Kidney (tissue), 14 donors: ENCODE measurements around the gene GPC4. TPM values are rescaled to one million over a fixed set of nuclear protein-coding genes. Genes with fewer than 3 reads are reported as not detected.

ENCODE experiments used
- DNase-seq, 5 donors: peaks; one replicate each; pipeline ENCODE4 v3.0.0-alpha.2; 2013 to 2020
- FAIRE-seq: peaks from 2 replicates; lab custom pipeline; 2012; peaks lifted over from hg19 to GRCh38; lab: Jason Lieb, UNC
- H3K27ac ChIP-seq, 2 donors: one replicate each; pipeline ENCODE4 v1.7.0; 2013; ENCODE audit warnings: low read depth in 2 of 2, low read length in 2 of 2, inconsistent platforms in 1 of 2
- H3K27me3 ChIP-seq: one replicate; pipeline ENCODE4 v1.7.1; 2013; ENCODE audit warnings: low read length, inconsistent platforms; ENCODE audit not compliant: control insufficient read depth, insufficient read depth
- H3K36me3 ChIP-seq, 3 donors: one replicate each; pipeline versions ENCODE4 v1.7.0 to v1.7.1; 2013; ENCODE audit warnings: low read length in 3 of 3, control low read depth in 1 of 3, inconsistent platforms in 1 of 3; ENCODE audit not compliant: insufficient read depth in 3 of 3, control insufficient read depth in 2 of 3
- H3K4me1 ChIP-seq, 3 donors: one replicate each; pipeline versions ENCODE4 v1.7.0 to v1.7.1; 2013; ENCODE audit warnings: low read length in 3 of 3, inconsistent platforms in 1 of 3, low read depth in 1 of 3; ENCODE audit not compliant: control insufficient read depth in 2 of 3, insufficient read depth in 2 of 3
- H3K4me3 ChIP-seq, 3 donors: one replicate each; pipeline versions ENCODE4 v1.7.0 to v1.8.1; 2013; ENCODE audit warnings: low read length in 3 of 3, control low read depth in 1 of 3, inconsistent platforms in 1 of 3
- H3K9ac ChIP-seq, 3 donors: one replicate each; pipeline versions ENCODE4 v1.7.0 to v1.7.1; 2013; ENCODE audit warnings: low read length in 3 of 3, control low read depth in 1 of 3, inconsistent platforms in 1 of 3
- H3K9me3 ChIP-seq, 3 donors: one replicate each; pipeline versions ENCODE4 v1.7.0 to v1.7.1; 2013; ENCODE audit warnings: low read length in 3 of 3, control low read depth in 1 of 3, inconsistent platforms in 1 of 3; ENCODE audit not compliant: control insufficient read depth in 2 of 3, insufficient read depth in 1 of 3
- CTCF ChIP-seq: IDR thresholded peaks from 3 replicates; pipeline ENCODE4 v1.5.1; 2012; ENCODE audit warnings: mild to moderate bottlenecking, moderate library complexity, borderline replicate concordance; ENCODE audit not compliant: insufficient read depth; ENCODE audit errors: extremely low read depth
- intact Hi-C: fragments of 100-400 bp; cut with DNase I; formaldehyde crosslinking; loops from one replicate; pipeline ENCODE4 v1.11.1; 2022
- polyA plus RNA-seq: library from polyadenylated mRNA; stranded (reverse); fragments of 350-450 nt; fragmentation: Illumina TruSeq; extraction: RNeasy Lipid Tissue Mini Kit (QIAGEN cat#74804); gene quantifications from one replicate; pipeline ENCODE4 v1.2.3, GENCODE V29; 2014; ENCODE audit warnings: low read depth, low replicate concordance; ENCODE audit not compliant: insufficient read depth
- total RNA-seq: library from RNA; stranded (reverse); fragmentation: NEBNext Ultra II Directional; extraction: Animal tissue kit (Norgen Biotek cat#: 25700); gene quantifications from one replicate; pipeline ENCODE4 v1.2.1, GENCODE V29; 2021
- donor health status: control.
- donor health status: control.
- donor health status: control.
- donor health status: control.
- donor health status: control.
- donor health status: DM: yes; HTN: yes; CAD: no.
- donor health status: Normal renal cell carcinoma (clear cell type).

The GPC4 gene
- total and polyA plus RNA-seq, 2 donors from 2014 or later: 19.5 to 70.3 TPM

DNA sequence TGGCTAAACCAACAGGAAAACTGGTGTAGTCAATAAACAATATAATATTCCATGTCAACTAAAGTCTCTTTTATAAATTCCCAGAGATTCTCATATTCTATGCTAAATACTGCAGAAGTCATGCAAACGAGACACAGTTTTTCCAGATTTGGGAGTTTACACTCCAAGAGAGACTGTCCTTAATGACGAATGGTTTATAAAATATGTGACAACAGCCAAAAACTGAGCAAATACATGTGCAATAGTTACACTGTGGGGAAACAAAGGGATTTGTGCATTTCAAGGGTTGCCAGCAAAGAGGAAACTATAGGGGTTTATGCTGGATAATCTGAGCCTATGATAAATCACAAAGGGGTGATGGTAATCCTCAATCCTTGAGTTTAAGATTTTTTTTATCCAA, 75.7 kb downstream of the GPC4 start:
- Histone ChIP-seq H3K27ac (no peak overlapping the region), H3K36me3 (no peaks in the 10 kb centered on the region), H3K4me3 (no peak overlapping the region), H3K9me3 (no peaks in the 10 kb centered on the region), H3K4me1 (peaks cover 0 to 2% (median 0%) of the 10 kb centered on the region in 3 donors), H3K27me3 (no peaks in the 10 kb centered on the region), H3K9ac (no peak overlapping the region)
- intact Hi-C loops: no loop called here
- DNase-seq (no peak), FAIRE-seq (no peak)
- no peak for TF ChIP-seq CTCF

DNA sequence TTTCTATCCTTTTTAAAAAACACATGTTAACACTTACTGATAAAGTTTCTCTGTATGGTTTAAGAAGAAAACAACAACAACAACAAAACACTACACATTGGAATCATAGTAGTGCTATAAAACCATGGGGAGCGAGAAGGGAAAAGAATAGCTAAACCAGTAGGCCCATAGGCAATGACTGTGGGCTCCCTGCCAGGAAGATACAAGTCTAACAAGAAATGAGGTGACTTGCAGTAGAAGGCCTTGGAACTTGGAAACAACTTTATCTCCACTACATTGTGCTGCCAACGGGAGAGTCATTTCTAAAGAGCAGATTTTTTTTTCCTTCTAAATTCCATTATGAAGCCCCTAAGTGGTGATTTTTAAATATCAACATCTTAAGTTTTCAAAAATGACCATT, 78.0 kb downstream of the GPC4 start:
- Histone ChIP-seq H3K27me3 (no peaks in the 10 kb centered on the region), H3K27ac (no peak overlapping the region), H3K36me3 (no peaks in the 10 kb centered on the region), H3K4me1 (peaks cover 0 to 3% (median 2%) of the 10 kb centered on the region in 3 donors), H3K9me3 (no peaks in the 10 kb centered on the region), H3K9ac (no peak overlapping the region), H3K4me3 (no peak overlapping the region)
- DNase-seq (peak in 1 of 5 donors; percentile 26), FAIRE-seq (peak; percentile 51)
- TF ChIP-seq CTCF: no peak
- intact Hi-C loops: no loop called here

- Histone ChIP-seq H3K4me3 (no peak overlapping the region), H3K27me3 (no peaks in the 10 kb centered on the region), H3K9me3 (no peaks in the 10 kb centered on the region), H3K27ac (no peak overlapping the region), H3K4me1 (peaks cover 0 to 3% (median 2%) of the 10 kb centered on the region in 3 donors), H3K9ac (no peak overlapping the region), H3K36me3 (no peaks in the 10 kb centered on the region)
- FAIRE-seq: peak; percentile 96
- intact Hi-C loops: no loop called here
- TF ChIP-seq CTCF: peak; percentile 35
- DNase-seq: peak in 2 of 5 donors; percentile 29 to 51
Observed at GRCh38 chrX:133335027-133335426, 80.3 kb downstream of the GPC4 start.
